ENCODE data around the gene SRD5A1.
"Not testable (repeated sequence)": the region's sequence is repeated elsewhere in the genome, so short reads cannot be mapped to it uniquely, and the experiment has no call there.

The SRD5A1 gene

DNA sequence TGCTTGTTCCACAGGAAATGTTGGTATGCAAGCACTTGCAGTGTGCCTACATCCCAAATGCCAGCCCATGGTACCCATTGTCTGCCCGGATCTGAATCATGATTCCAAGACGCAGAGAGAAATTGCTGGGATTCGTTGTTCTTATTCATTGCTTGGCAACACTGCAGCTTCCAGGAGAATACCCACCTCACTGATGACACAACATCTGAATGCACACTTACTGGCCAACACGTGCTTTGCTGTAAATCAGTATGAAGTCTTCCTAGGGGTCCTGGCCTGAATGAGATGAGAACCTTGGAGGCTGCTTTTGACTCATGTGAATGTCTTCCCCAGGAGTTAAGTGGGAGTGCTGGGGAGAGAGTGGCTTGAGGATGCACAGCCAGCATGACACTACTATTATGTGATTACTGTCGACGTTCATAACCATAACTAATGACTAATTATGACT lies 11.6 kb downstream of the SRD5A1 start:
- no peak for DNase-seq (ENCODE audit: low read depth)

GRCh38 chr5:6645571-6646362 lies 12.5 kb downstream of the SRD5A1 start:
- not testable (repeated sequence) for DNase-seq (ENCODE audit: low read depth)

DNA sequence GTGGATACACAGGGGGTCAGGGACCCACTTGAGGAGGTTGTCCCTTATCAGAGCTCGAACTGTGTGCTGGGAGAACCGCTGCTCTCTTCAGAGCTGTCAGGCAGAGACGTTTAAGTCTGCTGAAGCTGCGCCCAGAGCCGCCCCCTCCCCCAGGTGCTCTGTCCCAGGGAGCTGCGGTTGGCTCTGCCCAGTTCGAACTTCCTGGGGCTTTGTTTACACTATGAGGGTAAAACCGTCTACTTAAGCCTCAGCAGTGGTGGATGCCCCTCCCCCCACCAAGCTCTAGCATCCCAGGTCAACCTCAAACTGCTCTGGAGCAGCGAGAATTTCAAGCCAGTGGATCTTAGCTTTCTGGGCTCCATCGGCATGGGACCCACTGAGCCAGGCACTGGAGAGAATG lies 15.9 kb downstream of the SRD5A1 start:
- no peak for DNase-seq (ENCODE audit: low read depth)

GRCh38 chr5:6649681-6650080 lies 16.4 kb downstream of the SRD5A1 start:
- DNase-seq (ENCODE audit: low read depth) = no peak

- no peak for DNase-seq (ENCODE audit: low read depth)
These were observed 18.8 kb downstream of the SRD5A1 start for GRCh38 chr5:6652025-6652424.

DNA sequence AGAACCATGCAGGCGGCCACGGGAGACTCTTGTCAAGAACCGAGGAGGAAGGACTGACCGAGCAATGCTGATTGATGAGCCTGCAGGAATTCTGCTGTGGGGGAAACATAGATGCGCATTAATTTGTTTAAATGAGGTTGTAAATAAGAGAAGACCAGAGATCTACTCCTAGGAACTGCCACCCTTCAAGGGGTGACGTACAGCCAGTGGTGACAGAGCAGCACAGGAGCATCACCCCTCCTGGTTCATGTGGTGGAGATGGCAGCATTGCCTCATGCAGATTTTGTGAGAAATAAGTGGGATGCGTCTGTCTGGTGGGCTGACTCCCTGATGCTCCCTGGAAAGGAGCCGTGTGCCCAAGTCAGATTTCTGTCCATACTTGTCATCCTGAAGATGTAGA lies 22.2 kb downstream of the SRD5A1 start:
- DNase-seq (ENCODE audit: low read depth) = no peak

DNA sequence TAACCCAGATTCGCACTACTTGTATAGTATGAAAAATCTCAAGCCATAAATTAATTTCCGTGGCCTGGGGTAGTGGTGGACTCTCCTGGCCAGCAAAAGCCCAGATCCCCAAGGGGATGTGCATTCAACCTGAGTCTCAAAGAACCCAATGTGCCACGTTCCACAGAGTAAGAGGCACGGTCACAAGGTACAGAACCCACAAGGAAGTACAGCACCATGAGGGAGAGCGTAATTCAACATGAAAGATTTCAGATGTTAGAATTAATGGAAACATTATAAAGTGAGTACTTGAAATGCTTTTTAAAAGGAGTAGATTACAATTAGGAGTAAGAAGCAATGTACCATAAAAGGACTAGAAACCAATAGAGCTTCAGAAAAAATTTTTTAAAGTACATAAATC lies 23.4 kb downstream of the SRD5A1 start:
- no peak for DNase-seq (ENCODE audit: low read depth)

GRCh38 chr5:6659941-6660684 lies 26.9 kb downstream of the SRD5A1 start:
- DNase-seq (ENCODE audit: low read depth) = no peak

GRCh38 chr5:6660688-6661087 lies 27.4 kb downstream of the SRD5A1 start:
- DNase-seq (ENCODE audit: low read depth) = no peak

GRCh38 chr5:6666762-6667161 lies 33.5 kb downstream of the SRD5A1 start:
- DNase-seq (ENCODE audit: low read depth) = no peak

GRCh38 chr5:6667648-6668047 lies 34.4 kb downstream of the SRD5A1 start:
- DNase-seq (ENCODE audit: low read depth) = no peak

GRCh38 chr5:6668717-6669116 lies 35.5 kb downstream of the SRD5A1 start:
- not testable (repeated sequence) for DNase-seq (ENCODE audit: low read depth)

- DNase-seq (ENCODE audit: low read depth) = no peak
These were observed 39.8 kb downstream of the SRD5A1 start for GRCh38 chr5:6673031-6673430.

DNA sequence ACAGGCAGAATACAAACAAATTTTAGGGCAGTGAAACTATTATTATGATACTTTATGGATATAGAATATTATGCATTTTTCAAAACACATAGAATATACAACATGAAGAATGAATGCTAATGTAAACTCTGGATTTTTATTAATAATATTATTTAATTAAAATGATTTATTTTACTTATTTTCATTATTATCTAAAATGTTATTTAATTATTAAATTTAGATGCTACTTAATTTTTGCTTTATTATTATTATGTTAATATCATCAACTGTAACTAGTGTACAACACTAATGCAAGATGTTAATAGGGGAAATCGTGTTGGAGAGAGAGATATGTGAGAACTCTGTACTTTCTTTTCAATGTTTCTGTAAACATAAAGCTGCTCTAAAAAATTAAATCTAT lies 40.7 kb downstream of the SRD5A1 start:
- no peak for DNase-seq (ENCODE audit: low read depth)

GRCh38 chr5:6674421-6674820 lies 41.2 kb downstream of the SRD5A1 start:
- DNase-seq (ENCODE audit: low read depth) = no peak

- no peak for DNase-seq (ENCODE audit: low read depth)
These were observed 41.6 kb downstream of the SRD5A1 start for GRCh38 chr5:6674886-6675285.

- DNase-seq (ENCODE audit: low read depth) = no peak
These were observed 42.7 kb downstream of the SRD5A1 start for GRCh38 chr5:6675784-6676491.

DNA sequence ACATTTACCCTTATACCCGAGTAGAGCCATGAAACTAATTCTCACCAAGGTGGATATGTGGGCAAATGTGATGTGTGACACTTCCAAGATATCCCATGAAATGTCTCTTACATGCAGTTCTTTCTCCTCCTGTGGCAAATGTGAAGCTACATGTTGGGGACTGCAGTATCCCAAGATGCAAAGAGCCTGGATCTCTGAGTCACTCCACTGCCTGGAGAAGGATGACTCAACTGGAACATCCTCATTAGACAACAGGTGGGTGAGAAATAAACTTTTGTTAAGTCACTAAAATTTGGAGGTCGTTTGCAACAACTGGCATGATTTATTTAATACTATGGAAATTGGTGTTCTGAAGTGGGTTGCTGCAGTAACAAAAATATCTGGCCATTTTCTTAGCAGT lies 43.5 kb downstream of the SRD5A1 start:
- DNase-seq (ENCODE audit: low read depth) = no peak

DNA sequence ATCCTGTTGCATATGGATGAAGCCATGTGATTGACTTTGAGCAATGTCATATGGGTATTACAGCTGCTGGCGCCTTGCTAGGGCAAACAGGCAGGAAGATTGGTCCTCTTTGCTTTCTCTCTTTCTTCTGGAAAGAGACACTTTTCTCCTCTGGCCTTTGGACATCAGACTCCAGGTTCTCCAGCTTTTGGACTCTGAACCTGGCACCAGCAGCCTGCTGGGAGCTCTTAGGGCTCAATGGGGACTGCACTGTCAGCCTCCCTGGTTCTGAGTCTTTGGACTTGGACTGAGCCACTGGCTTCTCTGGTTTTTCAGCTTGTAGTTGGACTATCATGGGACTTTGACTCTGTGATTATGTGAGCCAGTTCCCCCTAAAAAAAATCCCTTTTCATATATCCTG lies 45.1 kb downstream of the SRD5A1 start:
- no peak for DNase-seq (ENCODE audit: low read depth)

DNA sequence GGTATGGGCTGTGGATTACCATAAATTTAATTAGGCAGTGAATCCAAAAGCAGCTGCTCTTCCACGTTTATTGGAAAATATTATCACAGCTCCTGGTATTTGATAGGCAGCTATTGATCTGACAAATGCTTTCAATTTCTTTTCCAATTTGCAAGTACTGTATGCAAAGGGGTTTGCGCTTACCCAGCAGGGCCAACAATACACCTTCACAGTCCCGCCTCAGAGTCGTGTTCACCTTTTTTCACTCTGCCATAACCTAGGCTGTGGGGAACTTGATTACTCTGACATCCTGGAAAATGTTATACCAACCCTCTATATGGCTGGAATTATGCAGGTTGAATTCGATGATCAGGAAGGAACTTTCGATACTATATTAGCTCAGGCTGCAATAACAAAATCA lies 47.7 kb downstream of the SRD5A1 start:
- DNase-seq (ENCODE audit: low read depth) = no peak

- DNase-seq (ENCODE audit: low read depth) = no peak
These were observed 48.4 kb downstream of the SRD5A1 start for GRCh38 chr5:6681682-6682081.

DNA sequence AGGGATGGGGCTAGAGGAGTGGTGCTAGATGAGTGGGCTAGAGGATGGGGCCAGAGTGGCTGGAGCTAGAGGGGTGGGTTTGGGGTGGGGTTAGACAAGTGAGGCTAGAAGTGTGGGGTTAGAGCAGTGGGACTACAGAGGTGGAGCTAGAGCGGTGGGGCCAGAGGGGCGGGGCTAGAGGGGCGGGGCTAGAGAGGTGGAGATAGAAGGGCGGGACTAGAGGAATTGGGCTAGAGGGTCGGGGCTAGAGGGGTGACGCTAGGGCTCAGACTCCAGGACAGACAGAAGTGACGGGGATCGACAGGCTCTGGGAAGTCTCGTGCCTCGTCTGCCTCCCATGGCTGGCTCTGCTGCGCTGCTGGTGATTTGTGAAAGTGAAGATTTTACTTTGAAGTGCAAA lies 49.0 kb downstream of the SRD5A1 start:
- no peak for DNase-seq (ENCODE audit: low read depth)

DNA sequence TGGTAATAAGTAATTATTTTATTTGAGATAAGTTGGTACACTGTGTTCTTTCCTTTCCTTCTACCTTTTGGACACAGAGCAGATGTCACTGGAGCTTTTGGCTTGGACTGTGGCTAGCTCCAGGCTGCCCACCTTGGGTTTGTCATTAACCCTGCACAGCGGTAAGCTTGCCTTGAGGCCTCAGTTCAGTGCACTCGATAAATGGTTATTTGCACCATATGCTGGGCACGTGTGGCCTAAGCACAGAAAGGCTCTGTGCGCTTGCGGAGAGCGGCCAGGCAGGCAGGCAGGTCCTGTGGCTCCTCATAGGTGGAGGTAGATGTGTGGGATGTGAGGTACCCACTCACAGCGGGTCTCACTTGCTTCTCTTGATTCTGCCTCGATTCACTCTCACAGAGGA lies 50.0 kb downstream of the SRD5A1 start:
- DNase-seq (ENCODE audit: low read depth) = no peak
